ENCODE results near the gene KCNH4. TPM values are rescaled to one million over a fixed set of nuclear protein-coding genes. Genes with fewer than 3 reads are reported as not detected.

KCNH4 gene
- total and polyA plus RNA-seq, 9 of the 15 experiments (the other 6 are each of a cell fraction or from before 2014, with no cell fraction given) = 0.10 to 1.8 (median 0.50) TPM

DNA sequence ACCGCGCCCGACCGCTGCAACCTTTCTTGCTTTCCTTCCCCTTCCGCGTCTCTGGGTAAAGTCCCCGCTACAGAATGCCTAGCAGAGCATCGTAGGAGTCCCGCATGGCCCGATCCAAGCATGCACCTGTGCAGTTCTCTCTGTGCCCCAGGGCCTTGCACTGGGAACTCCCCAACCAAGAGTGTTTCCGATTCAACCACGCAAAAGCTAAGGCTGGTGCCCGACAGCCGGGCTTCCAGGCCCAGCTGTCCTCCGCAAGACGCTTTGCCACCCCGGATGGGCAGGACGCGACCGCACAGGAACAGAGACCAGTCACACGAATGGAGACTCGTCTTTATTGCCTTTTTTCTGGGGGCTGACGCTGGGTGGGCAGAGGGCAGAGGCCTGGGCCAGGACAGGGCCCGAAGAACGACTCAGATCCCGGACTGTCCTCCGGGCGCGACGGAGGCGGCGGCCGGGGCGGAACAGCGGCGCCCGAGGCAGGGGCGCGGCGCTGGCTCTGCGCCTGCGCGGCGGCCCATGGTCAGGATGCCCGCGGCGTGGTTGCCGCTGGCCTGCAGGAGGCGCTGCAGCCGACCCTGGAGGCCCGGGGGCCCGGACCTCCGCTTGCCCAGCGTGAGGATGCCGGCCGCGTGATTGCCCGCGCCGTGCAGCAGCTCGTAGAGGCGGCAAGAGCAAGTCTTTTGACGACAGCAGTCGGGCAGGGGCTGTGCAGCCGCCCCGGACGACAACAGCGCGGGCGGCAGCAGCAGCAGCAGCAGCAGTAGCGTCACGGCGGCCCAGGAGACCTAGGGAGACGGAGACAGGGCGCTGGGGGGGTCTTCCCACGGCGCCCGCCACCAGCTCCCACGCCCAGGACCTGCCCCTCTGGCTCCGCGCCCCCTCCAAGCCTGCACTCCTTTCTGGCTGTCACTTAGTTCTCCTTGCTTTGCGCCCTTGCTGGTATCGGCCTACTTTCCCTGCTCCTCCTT, 3.1 kb upstream of the KCNH4 start (continued):
- TF ChIP-seq, protein P1, sequence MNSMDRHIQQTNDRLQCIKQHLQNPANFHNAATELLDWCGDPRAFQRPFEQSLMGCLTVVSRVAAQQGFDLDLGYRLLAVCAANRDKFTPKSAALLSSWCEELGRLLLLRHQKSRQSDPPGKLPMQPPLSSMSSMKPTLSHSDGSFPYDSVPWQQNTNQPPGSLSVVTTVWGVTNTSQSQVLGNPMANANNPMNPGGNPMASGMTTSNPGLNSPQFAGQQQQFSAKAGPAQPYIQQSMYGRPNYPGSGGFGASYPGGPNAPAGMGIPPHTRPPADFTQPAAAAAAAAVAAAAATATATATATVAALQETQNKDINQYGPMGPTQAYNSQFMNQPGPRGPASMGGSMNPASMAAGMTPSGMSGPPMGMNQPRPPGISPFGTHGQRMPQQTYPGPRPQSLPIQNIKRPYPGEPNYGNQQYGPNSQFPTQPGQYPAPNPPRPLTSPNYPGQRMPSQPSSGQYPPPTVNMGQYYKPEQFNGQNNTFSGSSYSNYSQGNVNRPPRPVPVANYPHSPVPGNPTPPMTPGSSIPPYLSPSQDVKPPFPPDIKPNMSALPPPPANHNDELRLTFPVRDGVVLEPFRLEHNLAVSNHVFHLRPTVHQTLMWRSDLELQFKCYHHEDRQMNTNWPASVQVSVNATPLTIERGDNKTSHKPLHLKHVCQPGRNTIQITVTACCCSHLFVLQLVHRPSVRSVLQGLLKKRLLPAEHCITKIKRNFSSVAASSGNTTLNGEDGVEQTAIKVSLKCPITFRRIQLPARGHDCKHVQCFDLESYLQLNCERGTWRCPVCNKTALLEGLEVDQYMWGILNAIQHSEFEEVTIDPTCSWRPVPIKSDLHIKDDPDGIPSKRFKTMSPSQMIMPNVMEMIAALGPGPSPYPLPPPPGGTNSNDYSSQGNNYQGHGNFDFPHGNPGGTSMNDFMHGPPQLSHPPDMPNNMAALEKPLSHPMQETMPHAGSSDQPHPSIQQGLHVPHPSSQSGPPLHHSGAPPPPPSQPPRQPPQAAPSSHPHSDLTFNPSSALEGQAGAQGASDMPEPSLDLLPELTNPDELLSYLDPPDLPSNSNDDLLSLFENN (IDR thresholded peaks at IDR 0.05; ENCODE audit: low read depth in 2 of 2, low read length in 2 of 2) = no peak
- TF ChIP-seq, protein P2, sequence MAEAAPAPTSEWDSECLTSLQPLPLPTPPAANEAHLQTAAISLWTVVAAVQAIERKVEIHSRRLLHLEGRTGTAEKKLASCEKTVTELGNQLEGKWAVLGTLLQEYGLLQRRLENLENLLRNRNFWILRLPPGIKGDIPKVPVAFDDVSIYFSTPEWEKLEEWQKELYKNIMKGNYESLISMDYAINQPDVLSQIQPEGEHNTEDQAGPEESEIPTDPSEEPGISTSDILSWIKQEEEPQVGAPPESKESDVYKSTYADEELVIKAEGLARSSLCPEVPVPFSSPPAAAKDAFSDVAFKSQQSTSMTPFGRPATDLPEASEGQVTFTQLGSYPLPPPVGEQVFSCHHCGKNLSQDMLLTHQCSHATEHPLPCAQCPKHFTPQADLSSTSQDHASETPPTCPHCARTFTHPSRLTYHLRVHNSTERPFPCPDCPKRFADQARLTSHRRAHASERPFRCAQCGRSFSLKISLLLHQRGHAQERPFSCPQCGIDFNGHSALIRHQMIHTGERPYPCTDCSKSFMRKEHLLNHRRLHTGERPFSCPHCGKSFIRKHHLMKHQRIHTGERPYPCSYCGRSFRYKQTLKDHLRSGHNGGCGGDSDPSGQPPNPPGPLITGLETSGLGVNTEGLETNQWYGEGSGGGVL (CRISPR knock-in tag; IDR thresholded peaks at IDR 0.05) = no peak
- TF ChIP-seq CC2D1A (IDR thresholded peaks at IDR 0.05) (no peak), ZNF184 (CRISPR knock-in tag; IDR thresholded peaks at IDR 0.05) (no peak), ZNF232 (CRISPR knock-in tag; IDR thresholded peaks at IDR 0.05) (no peak), TOE1 (IDR thresholded peaks at IDR 0.05; ENCODE audit: borderline replicate concordance) (no peak), TOE1 (CRISPR knock-in tag; IDR thresholded peaks at IDR 0.05; ENCODE audit: borderline replicate concordance, low read depth) (no peak), ZNF384 (IDR thresholded peaks at IDR 0.05; ENCODE audit: low read depth, low read length) (0 out of 2 replicates have a peak, but pooled peaks have one; percentile 11), ZNF354B (CRISPR knock-in tag; IDR thresholded peaks at IDR 0.05) (no peak; the same call in 1 of the 2 replicates)
- TF ChIP-seq, protein P3, sequence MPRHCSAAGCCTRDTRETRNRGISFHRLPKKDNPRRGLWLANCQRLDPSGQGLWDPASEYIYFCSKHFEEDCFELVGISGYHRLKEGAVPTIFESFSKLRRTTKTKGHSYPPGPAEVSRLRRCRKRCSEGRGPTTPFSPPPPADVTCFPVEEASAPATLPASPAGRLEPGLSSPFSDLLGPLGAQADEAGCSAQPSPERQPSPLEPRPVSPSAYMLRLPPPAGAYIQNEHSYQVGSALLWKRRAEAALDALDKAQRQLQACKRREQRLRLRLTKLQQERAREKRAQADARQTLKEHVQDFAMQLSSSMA (CRISPR knock-in tag; IDR thresholded peaks at IDR 0.05) = peak; percentile 81
- TF ChIP-seq, protein P4, sequence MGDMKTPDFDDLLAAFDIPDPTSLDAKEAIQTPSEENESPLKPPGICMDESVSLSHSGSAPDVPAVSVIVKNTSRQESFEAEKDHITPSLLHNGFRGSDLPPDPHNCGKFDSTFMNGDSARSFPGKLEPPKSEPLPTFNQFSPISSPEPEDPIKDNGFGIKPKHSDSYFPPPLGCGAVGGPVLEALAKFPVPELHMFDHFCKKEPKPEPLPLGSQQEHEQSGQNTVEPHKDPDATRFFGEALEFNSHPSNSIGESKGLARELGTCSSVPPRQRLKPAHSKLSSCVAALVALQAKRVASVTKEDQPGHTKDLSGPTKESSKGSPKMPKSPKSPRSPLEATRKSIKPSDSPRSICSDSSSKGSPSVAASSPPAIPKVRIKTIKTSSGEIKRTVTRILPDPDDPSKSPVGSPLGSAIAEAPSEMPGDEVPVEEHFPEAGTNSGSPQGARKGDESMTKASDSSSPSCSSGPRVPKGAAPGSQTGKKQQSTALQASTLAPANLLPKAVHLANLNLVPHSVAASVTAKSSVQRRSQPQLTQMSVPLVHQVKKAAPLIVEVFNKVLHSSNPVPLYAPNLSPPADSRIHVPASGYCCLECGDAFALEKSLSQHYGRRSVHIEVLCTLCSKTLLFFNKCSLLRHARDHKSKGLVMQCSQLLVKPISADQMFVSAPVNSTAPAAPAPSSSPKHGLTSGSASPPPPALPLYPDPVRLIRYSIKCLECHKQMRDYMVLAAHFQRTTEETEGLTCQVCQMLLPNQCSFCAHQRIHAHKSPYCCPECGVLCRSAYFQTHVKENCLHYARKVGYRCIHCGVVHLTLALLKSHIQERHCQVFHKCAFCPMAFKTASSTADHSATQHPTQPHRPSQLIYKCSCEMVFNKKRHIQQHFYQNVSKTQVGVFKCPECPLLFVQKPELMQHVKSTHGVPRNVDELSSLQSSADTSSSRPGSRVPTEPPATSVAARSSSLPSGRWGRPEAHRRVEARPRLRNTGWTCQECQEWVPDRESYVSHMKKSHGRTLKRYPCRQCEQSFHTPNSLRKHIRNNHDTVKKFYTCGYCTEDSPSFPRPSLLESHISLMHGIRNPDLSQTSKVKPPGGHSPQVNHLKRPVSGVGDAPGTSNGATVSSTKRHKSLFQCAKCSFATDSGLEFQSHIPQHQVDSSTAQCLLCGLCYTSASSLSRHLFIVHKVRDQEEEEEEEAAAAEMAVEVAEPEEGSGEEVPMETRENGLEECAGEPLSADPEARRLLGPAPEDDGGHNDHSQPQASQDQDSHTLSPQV (IDR thresholded peaks at IDR 0.05) = peak; percentile 97
- TF ChIP-seq, protein P5, sequence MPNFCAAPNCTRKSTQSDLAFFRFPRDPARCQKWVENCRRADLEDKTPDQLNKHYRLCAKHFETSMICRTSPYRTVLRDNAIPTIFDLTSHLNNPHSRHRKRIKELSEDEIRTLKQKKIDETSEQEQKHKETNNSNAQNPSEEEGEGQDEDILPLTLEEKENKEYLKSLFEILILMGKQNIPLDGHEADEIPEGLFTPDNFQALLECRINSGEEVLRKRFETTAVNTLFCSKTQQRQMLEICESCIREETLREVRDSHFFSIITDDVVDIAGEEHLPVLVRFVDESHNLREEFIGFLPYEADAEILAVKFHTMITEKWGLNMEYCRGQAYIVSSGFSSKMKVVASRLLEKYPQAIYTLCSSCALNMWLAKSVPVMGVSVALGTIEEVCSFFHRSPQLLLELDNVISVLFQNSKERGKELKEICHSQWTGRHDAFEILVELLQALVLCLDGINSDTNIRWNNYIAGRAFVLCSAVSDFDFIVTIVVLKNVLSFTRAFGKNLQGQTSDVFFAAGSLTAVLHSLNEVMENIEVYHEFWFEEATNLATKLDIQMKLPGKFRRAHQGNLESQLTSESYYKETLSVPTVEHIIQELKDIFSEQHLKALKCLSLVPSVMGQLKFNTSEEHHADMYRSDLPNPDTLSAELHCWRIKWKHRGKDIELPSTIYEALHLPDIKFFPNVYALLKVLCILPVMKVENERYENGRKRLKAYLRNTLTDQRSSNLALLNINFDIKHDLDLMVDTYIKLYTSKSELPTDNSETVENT (CRISPR knock-in tag; IDR thresholded peaks at IDR 0.05) = peak; percentile 66; the same call in 1 of the 2 replicates

Measured in K562 (cell line).